GM19395 (cell line): ENCODE data around the gene SLC22A5.
A peak's percentile ranks its signal among the peaks of the same experiment; 100 is the strongest.

Source experiments
- ATAC-seq: cut with Tn5 transposase; IDR thresholded peaks from one replicate; pipeline ENCODE4 v1.9.1; 2021; ENCODE audit warnings: mild to moderate bottlenecking, moderate library complexity; ENCODE audit not compliant: unreplicated experiment

The SLC22A5 gene

DNA sequence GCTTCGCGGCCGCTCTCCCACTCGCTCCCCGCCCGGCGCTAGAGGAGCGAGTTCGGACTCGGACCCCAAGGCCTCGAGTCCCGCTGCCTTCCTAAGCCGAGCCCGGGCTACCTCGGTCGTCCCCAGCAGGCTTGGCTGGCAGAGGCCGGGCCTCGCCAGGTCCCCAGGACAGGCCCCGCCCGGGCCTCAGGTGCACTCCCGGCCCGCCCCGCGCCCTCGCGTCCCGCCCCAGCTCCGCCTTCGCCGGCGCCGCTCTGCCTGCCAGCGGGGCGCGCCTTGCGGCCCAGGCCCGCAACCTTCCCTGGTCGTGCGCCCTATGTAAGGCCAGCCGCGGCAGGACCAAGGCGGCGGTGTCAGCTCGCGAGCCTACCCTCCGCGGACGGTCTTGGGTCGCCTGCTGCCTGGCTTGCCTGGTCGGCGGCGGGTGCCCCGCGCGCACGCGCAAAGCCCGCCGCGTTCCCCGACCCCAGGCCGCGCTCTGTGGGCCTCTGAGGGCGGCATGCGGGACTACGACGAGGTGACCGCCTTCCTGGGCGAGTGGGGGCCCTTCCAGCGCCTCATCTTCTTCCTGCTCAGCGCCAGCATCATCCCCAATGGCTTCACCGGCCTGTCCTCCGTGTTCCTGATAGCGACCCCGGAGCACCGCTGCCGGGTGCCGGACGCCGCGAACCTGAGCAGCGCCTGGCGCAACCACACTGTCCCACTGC lies at the start of gene SLC22A5:
TSS of gene SLC22A5 (plus strand) at position 237 of the 707 bp plus-strand sequence. CDS start at position 500, 263 bp downstream.
- peak; percentile 90 for ATAC-seq

DNA sequence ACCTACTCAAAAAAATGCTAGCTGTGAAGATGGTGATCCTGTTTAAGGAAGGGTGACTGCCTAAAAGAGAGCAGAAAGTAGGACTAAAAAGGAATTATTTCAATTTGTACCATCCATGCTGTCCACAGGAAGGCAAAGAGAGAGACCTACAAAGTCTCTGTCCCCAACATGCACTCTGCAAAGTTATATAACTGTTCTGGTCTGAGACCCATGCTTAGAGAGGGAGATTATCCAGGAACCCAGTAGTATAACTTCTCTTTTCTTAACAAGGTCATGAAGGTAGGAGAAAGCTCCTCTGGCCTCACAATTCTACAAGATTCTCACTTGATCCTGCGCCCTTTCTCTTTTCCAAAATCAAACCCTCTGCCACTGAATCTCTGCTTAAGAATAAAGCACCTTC lies 49.5 kb upstream of the SLC22A5 start:
- ATAC-seq, result no peak

DNA sequence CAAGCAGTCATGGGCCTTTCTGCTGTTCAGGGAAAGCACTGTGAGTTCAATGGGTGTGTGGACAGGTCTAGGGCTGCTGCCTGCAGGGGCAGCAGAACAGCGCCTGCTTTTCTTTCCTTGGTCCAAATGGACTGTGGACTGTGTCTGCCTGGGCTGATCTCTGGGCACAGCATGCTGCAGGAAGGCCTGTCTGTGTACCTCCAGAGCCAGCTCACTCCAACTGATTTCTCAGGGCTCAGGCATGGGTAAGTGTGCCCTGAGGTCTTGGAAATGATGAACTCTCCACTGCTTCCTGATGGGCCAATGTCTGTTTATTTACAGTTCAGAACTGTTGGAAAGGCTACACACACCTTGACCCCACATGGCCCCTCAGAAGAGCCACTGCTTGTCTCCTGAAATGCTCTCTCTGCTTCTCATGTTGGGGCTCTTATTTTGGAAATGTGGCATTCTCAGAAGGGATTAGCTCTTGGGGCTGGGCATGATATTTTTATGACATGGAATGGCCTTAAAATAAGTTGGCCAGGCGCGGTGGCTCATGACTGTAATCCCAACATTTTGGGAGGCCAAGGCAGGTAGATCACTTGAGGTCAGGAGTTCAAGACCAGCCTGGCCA lies 48.3 kb upstream of the SLC22A5 start:
- ATAC-seq, result no peak

DNA sequence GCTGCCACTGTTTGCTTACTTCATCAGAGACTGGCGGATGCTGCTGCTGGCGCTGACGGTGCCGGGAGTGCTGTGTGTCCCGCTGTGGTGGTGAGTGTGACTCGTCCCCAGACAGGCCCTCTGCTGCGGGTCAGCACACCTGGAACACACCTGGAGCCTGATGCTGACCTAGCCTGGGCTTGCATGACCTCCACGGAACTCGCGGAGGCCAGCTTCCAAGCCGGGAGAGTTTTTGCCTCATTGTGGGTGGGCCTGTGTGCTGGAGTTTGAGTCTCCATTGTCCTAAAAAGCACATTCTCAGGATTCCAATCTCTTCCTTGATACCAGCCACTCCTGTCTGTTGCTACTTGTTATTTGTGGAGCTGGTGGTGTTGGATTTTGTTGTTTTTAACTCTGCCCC lies 47.2 kb upstream of the SLC22A5 start:
- no peak for ATAC-seq

DNA sequence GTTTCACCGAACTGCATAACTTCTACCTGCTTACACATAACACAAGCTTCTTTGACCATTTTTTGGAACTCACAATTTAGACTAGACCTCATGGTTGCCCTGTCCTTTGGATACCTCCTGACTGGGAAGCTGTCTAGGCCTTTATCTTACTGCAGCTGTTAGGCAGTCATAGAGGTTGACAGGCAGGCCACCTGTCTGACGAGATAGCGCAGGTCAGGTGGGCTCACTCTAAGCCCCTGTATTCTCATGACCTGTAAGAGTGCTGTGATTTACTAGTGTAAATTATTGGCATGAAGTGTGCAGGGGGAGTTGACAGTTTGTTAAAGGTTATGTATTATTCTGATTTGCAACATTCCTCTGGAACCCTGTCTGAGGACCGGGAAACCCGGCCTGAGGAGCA lies 46.3 kb upstream of the SLC22A5 start:
- ATAC-seq, result no peak

DNA sequence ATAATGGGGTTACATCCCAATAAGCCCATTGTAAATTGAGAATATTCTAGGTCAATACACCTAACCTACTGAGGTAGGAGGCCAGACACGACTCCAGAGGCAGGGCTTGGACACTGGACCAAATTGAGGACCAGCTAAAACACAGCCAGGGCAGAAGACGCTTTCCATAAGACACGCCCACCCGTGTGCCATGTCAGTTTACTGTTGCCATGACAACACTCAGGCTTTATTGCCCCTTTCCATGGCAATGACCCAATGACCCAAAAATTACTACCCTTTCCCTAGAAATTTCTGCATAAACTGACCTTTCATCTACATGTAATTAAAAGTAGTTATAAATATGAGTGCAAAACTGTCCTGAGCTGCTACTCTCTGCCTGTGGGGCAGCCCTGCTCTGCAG lies 43.8 kb upstream of the SLC22A5 start:
- no peak for ATAC-seq

DNA sequence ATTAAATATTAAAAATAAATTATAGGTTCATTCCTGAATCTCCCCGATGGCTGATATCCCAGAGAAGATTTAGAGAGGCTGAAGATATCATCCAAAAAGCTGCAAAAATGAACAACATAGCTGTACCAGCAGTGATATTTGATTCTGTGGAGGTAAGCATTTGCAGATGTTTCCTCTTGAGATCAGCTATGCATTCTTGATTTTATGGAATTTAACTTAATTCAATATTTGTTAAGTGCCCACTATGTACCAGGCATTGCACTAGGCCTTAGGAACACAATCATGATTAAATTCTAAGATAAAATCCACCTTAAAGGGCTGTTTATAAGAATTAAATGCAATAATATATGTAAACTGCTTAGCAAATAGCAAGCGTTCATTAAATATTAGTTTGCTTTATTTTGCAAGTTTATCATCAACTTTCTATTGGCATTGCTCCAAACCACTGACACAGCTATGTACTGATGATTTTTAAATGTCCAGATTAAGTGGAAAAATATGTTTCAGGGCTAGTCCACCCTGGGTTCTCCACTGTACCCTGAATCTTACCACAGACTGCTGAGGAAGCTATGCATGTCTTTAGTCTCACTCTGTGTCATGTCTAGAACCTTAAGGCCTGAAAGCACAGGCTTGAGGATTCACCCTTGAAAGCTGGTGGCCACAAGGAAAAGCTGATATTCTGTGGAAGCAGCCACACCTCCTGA lies 42.1 kb upstream of the SLC22A5 start:
- no peak for ATAC-seq

DNA sequence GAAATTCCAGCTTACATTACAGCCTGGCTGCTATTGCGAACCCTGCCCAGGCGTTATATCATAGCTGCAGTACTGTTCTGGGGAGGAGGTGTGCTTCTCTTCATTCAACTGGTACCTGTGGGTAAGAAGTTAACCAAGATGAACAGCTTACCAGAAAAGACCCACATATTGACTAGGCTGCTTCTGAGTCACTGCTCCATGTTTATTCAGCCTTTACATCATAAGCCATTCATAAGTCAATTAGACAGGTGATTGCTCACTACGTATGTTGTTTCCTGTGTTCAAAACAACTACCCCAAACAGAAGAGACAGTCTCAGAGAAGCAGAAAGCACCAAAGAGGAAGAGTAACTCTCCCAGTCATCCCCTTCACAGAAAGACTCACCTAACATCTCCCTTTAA lies 34.7 kb upstream of the SLC22A5 start:
- ATAC-seq, result no peak

DNA sequence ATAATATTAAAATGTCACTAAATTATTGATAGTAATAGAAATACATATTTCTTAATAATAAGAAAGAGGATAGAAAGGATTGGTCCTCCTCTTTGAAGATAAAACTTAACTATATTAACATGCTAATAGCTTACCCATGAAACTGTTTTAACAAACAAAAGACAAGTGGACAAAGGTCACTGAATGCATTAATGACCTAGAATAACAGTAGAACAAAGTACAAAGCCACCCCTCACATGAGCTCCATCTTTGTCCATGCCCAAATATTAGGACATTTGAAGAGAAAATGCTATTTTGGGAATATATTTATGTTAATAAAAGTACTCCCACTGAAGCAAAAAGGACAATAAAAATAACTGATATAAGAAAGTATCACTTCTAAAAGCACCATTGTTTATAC lies 34.1 kb upstream of the SLC22A5 start:
- no peak for ATAC-seq

DNA sequence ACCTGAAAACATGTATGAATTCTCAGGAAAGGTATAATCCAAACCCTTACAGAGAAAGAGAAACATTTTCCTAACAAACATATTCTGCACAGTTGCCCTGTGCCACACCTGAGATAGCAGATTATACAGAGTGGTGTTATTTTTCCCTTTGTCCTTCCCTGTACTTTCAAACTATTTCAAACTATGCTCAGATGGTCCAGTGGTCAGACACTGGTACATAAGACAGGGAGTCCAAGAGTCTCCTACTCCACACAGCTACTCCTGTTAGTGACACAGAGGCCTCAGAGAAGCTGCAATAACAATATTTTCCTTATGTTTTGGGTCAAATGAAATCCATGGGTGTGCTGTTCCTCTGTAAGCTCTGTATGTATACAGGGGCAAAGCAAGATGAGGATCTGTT lies 30.0 kb upstream of the SLC22A5 start:
- ATAC-seq, result no peak

DNA sequence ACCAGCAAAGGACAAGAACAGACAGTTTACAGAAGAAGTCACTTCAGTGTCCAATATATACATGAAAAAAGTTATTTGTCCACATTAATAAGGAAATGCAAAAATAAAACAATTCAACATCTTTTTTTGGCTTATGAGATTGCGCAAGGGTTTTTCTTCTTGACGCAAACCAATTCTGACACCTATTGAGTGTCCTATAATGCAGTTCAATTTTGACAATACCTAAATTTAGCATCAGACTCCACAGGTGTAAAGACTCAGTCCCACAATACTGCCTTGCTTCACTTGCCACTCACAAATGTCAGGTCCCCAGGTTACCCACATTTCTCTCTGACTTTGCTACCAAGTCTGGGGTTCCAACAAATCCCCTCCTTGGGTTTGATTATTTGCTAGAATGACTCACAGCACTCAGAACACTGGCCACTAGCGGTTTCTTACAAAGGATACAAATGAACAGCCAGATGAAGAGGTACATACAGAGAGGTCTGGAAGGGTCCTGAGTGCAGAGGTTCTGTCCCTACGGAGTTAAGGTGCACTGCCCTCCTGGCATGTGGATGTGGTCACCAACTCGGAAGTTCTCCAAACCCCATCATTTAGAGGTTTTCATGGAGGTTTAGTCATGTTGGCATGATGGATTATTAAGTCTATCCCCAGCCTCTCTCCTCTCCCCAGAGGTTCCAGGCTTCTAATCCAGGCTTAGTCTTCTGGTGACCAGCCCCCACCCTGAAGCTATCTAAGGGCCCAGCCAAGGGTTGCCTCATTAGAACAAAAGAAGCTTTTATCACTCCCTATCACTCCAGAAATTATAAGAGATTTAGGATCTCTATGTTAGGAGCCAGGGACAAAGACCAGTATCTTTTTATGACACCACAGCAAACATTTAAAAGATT lies 27.0 kb upstream of the SLC22A5 start:
- ATAC-seq, result no peak

DNA sequence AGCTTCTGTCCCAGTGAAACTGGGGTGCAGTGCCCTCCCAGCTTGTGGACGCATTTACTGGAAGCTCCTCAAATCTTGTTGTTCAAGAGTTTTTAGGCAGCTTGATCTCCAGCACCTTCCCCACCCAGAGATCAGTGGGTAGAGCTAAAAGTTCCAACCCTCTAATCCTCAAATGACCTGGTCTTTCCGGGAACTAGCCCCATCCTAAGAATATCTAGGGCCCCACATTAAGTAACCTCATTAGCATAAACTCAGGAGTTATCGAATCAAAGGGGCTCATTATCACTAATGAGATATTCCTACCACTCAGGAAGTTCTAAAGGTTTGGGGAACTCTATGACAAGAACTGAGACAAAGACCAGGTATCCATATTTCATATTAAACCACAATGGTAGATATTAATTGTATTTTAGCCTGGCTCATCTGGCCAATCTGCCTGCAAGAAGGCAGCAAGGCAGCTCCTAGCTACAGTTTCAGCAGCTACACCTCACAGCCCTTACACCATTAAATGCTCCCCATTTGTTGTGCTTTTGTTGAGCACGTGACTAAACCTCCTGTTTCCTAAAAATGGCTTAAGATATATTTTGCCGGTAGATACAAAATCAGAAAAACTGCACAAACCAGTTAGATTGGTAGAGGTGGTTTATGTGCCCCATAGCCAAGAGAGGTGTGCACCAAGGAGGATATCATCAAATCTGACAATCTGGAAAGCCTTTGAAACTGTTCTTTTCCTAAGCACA lies 24.6 kb upstream of the SLC22A5 start:
- no peak for ATAC-seq

DNA sequence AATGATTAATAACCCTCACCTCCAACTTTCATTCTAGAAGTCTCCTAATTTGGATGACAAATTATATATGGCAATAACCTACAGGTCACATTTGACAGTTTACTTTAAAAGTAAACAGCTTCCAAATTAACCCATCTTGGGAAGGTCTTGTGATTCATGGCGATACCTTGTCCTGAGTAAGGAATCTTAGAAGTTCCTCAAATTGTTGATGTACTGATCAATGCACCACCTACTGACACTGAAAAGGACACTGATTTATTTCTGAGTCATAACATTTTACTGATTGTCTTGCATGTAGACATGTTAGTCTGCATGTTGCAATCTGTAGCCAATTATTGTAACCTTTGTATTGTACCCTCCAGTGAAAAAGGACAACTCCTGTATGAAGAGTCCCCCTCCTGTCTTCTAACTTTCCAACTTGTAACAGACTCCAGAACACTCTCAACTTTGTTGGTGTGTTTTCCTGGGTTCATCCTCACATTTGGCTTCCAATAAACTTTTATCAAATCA lies 16.0 kb upstream of the SLC22A5 start:
- no peak for ATAC-seq

DNA sequence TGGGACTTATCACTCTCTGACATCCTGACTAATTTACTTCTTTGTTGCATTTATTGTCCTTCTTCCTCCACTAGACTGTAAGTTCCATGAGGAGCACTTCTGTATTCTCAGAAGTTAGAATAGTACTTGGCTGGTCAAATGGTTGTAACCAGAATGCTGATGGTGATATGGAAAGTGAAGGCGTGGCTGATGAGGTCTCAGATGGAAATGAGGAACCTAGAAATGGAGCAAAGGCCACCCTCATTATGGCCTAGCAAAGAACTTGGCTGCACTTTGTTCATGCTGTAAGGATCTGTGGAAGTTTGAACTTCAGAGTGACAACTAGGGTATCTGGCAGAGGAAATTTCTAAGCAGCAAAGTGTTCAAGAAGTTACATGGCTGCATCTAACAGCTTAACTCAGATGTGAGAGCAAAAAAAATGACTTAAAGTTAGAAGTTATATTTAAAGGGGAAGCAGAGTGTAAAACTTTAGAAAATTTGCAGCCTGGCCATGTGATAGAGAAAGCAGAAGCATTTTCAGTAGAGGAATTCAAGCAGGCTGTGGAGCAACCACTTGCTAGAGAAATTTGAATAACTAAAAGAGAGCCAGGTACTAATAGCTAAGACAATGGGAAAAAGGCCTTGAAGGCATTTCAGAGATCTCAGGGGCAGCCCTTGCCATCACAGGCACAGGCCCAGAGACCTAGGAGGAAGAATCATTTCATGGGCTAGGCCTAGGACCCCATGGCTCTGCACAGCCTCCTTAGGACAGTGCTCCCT lies 14.9 kb upstream of the SLC22A5 start:
- no peak for ATAC-seq

DNA sequence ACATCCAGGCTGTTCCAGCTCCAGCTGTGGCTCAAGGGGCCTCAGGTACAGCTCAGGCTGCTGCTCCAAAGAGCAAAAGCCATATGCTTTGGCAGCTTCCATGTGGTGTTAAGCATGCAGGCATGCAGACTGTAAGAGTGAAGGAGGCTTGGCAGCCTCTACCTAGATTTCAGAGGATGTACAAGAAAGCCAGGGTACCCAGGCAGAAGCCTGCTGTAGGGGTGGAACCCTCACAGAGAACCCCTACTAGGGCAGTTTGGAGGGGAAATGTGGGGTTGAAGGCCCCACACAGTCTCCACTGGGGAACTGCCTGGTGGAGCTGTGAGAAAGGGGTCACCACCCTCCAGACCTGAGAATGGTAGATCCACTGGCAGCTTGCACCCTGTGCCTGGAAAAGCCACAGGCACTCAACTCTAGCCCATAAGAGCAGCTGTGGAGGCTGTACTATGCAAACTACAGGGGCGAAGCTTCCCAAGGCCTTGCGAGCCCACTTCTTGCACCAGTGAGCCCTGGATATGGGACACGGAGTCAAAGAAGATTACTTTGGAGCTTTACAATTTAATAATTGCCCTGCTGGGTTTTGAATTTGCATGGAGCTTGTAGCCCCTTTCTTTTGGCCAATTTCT lies 14.3 kb upstream of the SLC22A5 start:
- no peak for ATAC-seq

DNA sequence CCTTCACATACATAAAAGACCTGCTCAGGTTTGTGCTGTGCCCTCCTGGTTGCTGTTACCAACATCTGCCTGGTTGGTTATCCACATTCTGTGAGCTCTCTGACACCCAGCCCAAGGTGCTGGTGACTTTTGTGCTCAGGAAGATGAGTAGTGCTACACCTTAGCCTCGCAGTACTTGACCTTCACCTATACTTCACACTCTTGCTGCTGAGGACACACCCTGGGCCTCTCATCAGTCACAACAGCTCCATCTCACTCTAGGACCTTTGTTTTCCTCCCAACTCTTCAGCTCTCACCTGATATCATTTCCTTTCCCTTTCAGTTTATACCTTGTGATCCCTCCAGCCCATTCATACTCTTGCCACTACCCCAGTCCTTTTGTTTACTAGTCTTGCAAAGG lies 10.7 kb upstream of the SLC22A5 start:
- no peak for ATAC-seq

DNA sequence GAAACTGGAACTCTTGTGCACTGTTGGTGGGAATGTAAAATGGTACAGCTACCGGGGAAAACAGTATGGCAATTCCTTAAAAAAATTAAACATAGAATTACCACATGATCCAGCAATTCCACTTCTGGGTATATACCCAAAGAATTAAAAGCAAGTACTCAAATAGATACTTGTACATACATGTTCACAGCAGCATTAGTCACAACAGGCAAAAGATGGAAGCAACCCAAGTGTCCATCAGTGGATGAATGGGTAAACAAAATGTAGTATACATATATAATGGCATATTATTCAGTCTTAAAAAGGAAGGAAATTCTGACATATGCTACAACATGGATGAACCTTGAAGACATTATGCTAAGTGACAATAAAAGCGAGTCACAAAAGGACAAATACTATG lies 7.4 kb upstream of the SLC22A5 start:
- ATAC-seq, result no peak

DNA sequence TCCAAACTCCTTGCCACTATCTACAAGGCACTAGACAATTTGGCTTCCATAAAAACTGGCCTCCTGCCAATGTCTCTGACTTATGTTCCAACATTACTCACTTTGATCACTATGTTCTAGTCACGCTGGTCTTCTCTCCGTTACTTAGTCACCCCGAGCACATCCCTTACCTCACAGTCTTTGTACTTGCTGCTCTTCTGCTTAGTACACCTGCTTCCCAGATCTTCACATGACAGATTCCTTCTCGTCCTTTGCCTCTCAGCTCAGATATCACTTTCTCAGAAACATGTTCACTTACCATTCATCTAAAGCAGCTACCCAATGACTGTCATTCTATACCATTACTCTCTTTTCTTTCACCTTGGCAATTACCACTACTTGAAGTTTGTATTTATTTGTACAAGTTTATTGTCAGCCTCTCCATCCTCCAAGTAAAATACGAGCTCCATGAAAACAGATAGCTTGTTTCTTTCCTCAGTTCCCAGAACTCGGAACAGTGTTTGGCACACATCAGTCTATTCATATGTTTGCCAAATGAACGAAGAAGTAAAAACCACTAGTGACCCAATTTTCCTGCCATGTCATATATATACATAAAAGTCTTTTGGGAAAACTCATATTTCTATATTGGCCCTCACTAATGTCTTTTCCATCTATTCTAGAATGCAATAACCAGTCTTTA lies 5.9 kb upstream of the SLC22A5 start:
- no peak for ATAC-seq

DNA sequence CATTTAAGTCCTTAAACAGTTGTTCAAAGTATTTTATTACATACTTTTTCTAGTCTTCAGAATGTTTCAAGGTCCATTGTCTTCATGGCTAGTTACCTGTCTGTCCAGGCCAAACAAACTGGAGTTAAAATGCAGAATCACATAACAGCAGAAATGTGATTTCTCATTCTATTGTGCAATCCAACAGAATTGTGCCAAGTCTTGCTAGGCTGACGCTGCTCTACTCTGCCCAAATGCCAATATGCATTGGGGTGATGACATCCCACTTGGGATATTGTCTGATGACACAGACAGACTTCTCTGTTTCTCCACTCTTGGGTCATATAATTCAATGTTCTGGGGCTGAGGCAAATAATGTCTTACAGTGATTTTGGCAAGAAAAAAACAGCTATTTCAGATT lies 5.2 kb upstream of the SLC22A5 start:
- no peak for ATAC-seq
